SW 1271 (cell line): Measurements from ENCODE around the gene CABS1.

Source experiments
- DNase-seq, 2 experiments: peaks; one replicate each; lab custom pipeline; 2025; lab: John Stamatoyannopoulos, UW

The CABS1 gene

GRCh38 chr4:70382691-70383181, 48.0 kb downstream of the CABS1 start, which contains the start of gene SMR3B:
TSS of gene SMR3B (plus strand) at chr4:70383131. CDS start at chr4:70384511, 1,380 bp downstream.
- DNase-seq, result no peak
